ENCODE measurements around the gene OR4N2. TPM values are rescaled to one million over a fixed set of nuclear protein-coding genes. Genes with fewer than 3 reads are reported as not detected.
"Not testable (repeated sequence)": the region's sequence is repeated elsewhere in the genome, so short reads cannot be mapped to it uniquely, and the experiment has no call there.

OR4N2 gene, protein sequence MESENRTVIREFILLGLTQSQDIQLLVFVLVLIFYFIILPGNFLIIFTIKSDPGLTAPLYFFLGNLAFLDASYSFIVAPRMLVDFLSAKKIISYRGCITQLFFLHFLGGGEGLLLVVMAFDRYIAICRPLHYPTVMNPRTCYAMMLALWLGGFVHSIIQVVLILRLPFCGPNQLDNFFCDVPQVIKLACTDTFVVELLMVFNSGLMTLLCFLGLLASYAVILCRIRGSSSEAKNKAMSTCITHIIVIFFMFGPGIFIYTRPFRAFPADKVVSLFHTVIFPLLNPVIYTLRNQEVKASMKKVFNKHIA
- total RNA-seq (not detected), polyA plus RNA-seq (ENCODE audit: insufficient read depth in 1 of 8, insufficient read length in 8 of 8, low replicate concordance in 1 of 8) (not detected)
- long read RNA-seq, donor 1 = 0 reads
- long read RNA-seq, donor 2 = 0 reads
- long read RNA-seq, donor 3 = 0 reads
- long read RNA-seq, donor 4 = 0 reads
- long read RNA-seq, donor 5 = 0 reads
- long read RNA-seq, donor 6 = 0 reads
- long read RNA-seq, donor 7 = 0 reads
- long read RNA-seq, donor 8, partial matches to known transcripts = 0 of 1 reads
- long read RNA-seq, donor 8, other reads (novel, unspliced or antisense) = 0 of 1 reads
- long read RNA-seq, donor 9 = 0 reads
- long read RNA-seq, donor 10 = 0 reads
- long read RNA-seq, donor 11 = 0 reads

DNA sequence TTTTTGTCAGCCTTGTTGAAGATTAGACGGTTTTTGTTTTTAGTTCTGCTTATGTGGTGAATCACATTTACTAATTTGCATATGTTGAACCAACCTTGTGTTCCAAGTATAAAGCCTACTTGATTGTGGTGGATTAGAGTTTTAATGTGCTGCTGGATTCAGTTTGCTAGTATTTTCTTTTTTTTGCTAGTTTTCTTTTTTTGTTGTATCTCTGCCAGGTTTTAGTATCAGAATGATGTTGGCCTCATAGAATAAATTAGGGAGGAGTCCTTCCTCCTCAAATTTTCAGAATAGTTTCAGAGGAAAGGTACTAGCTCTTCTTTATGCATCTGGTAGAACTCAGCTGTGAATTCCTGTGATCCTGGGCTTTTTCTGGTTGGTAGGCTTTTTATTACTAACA is at the start of gene OR4N2:
TSS of gene OR4N2 (plus strand) at position 301 of the 400 bp plus-strand sequence. CDS start 23,679 bp downstream, outside the sequence.
- H3K36me3 ChIP-seq (ENCODE audit: control insufficient read depth, insufficient read depth, low read length); H3K27ac ChIP-seq (ENCODE audit: low read length); H3K27me3 ChIP-seq (ENCODE audit: control insufficient read depth, insufficient read depth, low read length); H3K4me1 ChIP-seq (ENCODE audit: control insufficient read depth, insufficient read depth, low read length); H3K4me3 ChIP-seq (ENCODE audit: low read length); DNase-seq: not testable (repeated sequence)
- peaks cover 19% of the 10 kb centered on the region for H3K9me3 ChIP-seq (replicated peaks; ENCODE audit: control insufficient read depth, low read depth, low read length)
- WGBS (ENCODE audit: insufficient coverage) = no CpG with 5 or more reads among the region's 1 CpG

DNA sequence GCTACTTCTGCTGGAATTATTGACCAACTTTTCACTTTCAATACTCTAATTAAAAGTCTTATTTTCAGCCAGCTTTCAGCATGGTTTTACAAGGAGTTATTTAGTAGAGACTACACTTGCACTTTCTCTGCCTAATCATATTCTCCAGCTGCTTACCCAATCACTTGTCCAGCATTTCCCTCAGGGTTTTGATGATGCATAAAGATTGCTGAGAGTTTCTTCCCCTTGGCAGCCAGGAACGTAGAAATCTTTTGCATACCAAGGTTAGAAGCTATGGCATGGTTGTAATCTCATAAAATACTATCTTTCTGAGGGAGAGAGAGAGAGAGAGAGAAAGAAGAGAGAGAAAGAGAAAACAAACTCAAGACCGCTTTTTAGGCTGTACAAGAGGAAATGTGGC is 49.4 kb upstream of the OR4N2 start:
- no peaks in the 10 kb centered on the region for H3K4me1 ChIP-seq (ENCODE audit: control insufficient read depth, insufficient read depth, low read length)
- H3K9me3 ChIP-seq (replicated peaks; ENCODE audit: control insufficient read depth, low read depth, low read length) = peaks cover 7% of the 10 kb centered on the region
- H3K27ac ChIP-seq (ENCODE audit: low read length) = no peak overlapping the region
- DNase-seq = no peak
- no peaks in the 10 kb centered on the region for H3K36me3 ChIP-seq (ENCODE audit: control insufficient read depth, insufficient read depth, low read length)
- WGBS (ENCODE audit: insufficient coverage) = no CpG with 5 or more reads among the region's 2 CpGs
- H3K4me3 ChIP-seq (ENCODE audit: low read length) = no peak overlapping the region
- no peaks in the 10 kb centered on the region for H3K27me3 ChIP-seq (ENCODE audit: control insufficient read depth, insufficient read depth, low read length)

DNA sequence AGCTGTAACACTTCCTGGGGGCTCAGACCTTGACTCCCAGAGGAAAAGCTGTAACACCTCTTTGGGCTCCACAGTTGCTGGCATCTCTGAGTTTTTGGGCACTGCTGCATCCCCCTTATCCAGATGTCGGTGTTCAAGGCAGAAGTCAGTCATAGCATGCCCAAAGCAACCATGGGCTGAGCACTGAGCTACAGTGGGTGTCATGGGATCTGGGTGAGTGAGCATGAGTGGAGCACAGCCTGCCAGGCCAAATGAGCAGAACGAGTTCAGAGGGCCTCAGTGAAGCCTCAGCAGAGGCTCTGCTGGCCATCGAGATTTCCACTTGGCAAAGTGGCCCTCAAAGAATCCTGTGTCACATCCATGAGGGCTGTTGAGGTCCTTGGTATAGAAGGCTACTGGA is 32.1 kb upstream of the OR4N2 start:
- H3K27ac ChIP-seq (ENCODE audit: low read length); H3K4me3 ChIP-seq (ENCODE audit: low read length); H3K27me3 ChIP-seq (ENCODE audit: control insufficient read depth, insufficient read depth, low read length); DNase-seq; H3K4me1 ChIP-seq (ENCODE audit: control insufficient read depth, insufficient read depth, low read length); H3K36me3 ChIP-seq (ENCODE audit: control insufficient read depth, insufficient read depth, low read length): not testable (repeated sequence)
- WGBS (ENCODE audit: insufficient coverage) = 100% methylated on average over 1 of the region's 3 CpGs
- H3K9me3 ChIP-seq (replicated peaks; ENCODE audit: control insufficient read depth, low read depth, low read length) = peaks cover 14% of the 10 kb centered on the region

DNA sequence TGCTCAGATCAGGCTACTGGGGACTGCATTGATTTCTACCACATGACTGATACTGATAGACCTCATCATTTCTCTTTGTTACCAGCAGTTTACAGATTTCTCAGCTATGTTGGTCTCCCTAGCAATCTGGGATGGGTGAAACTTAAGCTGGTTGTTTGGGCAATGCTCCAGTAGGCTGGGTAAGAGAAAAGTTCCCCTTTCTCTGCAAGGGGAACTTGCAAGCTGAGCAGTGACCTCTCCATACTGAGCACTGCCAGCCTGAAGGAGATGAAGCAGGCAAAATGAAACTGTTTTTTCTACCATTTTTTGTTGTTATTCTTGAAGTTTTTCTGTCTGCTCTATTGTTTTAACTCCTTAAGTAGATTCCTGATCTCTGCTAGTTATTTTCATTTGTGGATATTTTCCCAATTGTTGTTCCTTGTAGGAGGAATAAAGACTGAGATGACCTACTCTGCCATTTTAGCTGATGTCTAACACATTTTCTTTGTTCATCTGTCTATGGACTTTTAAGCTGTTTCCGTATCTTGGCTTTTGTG is 31.6 kb upstream of the OR4N2 start:
- Histone ChIP-seq H3K9me3 (replicated peaks; ENCODE audit: control insufficient read depth, low read depth, low read length) (peaks cover 14% of the 10 kb centered on the region), H3K4me1 (ENCODE audit: control insufficient read depth, insufficient read depth, low read length) (no peaks in the 10 kb centered on the region), H3K4me3 (ENCODE audit: low read length) (no peak overlapping the region), H3K27me3 (ENCODE audit: control insufficient read depth, insufficient read depth, low read length) (no peaks in the 10 kb centered on the region), H3K27ac (ENCODE audit: low read length) (no peak overlapping the region), H3K36me3 (ENCODE audit: control insufficient read depth, insufficient read depth, low read length) (no peaks in the 10 kb centered on the region)
- WGBS (ENCODE audit: insufficient coverage) = no CpG with 5 or more reads among the region's 1 CpG
- no peak for DNase-seq

DNA sequence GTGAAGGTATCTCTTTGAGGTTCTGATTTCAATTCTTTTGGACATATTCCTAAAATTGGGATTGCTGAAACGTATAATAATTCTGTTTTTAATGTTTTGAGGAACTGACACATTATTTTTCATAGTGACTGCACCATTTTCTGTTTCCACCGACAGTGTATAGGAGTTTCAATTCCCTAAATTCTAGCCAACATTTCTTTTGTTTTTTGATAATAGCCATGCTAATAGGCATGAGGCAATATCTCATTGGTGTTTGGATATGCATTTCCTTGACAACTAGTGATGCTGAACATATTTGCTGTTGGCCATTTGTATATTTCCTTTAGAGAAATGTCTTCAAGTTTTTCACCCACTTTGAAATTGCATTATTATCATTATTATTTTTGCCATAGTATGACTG is 31.1 kb upstream of the OR4N2 start:
- H3K4me3 ChIP-seq (ENCODE audit: low read length); H3K27ac ChIP-seq (ENCODE audit: low read length); DNase-seq; H3K4me1 ChIP-seq (ENCODE audit: control insufficient read depth, insufficient read depth, low read length); H3K36me3 ChIP-seq (ENCODE audit: control insufficient read depth, insufficient read depth, low read length); H3K27me3 ChIP-seq (ENCODE audit: control insufficient read depth, insufficient read depth, low read length): not testable (repeated sequence)
- WGBS (ENCODE audit: insufficient coverage) = no CpG with 5 or more reads among the region's 2 CpGs
- peaks cover 14% of the 10 kb centered on the region for H3K9me3 ChIP-seq (replicated peaks; ENCODE audit: control insufficient read depth, low read depth, low read length)

DNA sequence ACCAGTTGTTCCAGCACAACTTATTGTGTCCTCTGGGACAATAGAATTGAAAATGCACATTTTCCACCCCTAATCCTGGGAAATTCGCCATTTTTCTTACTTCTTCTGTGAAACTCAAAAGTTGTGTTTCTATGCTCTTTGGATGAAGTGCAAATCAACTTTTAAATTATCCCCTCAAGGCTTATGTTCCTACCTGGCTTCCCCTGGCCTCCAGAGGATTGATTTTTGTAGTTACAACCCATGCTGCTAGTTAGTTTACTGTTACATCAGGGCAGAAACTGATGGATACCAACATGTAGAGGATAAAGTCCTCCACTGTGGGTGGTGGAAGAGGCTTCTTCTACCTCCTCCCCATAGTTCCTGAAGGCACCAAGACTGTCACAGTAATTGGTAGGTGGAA is 30.4 kb upstream of the OR4N2 start, which contains the start of gene OR4M1:
TSS of gene OR4M1 (plus strand) at position 301 of the 400 bp plus-strand sequence. CDS start 6,819 bp downstream, outside the sequence.
- WGBS (ENCODE audit: insufficient coverage) = no CpG with 5 or more reads among the region's 1 CpG
- not testable (repeated sequence) for H3K4me3 ChIP-seq (ENCODE audit: low read length); H3K27me3 ChIP-seq (ENCODE audit: control insufficient read depth, insufficient read depth, low read length); H3K36me3 ChIP-seq (ENCODE audit: control insufficient read depth, insufficient read depth, low read length); H3K4me1 ChIP-seq (ENCODE audit: control insufficient read depth, insufficient read depth, low read length); DNase-seq; H3K27ac ChIP-seq (ENCODE audit: low read length)
- H3K9me3 ChIP-seq (replicated peaks; ENCODE audit: control insufficient read depth, low read depth, low read length) = peaks cover 14% of the 10 kb centered on the region

DNA sequence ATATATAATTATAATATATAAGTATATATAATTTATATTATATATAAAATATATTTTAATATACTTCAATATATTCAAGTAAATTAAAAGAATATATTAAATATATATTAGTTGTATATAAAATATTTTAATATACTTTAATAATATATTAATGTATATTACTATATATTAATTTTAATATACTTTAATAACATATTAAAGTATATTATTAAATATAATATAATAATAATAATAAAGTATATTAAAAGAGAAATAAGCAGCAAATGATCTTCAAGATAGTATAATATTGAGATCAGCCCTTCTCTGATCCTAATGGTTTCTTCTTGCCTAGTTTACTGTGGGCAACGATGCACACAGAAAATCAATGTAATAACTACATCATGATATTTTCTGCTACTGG is 28.0 kb upstream of the OR4N2 start:
- Histone ChIP-seq H3K27me3 (ENCODE audit: control insufficient read depth, insufficient read depth, low read length) (no peaks in the 10 kb centered on the region), H3K27ac (ENCODE audit: low read length) (no peak overlapping the region), H3K4me1 (ENCODE audit: control insufficient read depth, insufficient read depth, low read length) (no peaks in the 10 kb centered on the region), H3K4me3 (ENCODE audit: low read length) (no peak overlapping the region), H3K36me3 (ENCODE audit: control insufficient read depth, insufficient read depth, low read length) (no peaks in the 10 kb centered on the region), H3K9me3 (replicated peaks; ENCODE audit: control insufficient read depth, low read depth, low read length) (peaks cover 14% of the 10 kb centered on the region)
- no peak for DNase-seq
- WGBS (ENCODE audit: insufficient coverage) = no CpG with 5 or more reads among the region's 1 CpG

DNA sequence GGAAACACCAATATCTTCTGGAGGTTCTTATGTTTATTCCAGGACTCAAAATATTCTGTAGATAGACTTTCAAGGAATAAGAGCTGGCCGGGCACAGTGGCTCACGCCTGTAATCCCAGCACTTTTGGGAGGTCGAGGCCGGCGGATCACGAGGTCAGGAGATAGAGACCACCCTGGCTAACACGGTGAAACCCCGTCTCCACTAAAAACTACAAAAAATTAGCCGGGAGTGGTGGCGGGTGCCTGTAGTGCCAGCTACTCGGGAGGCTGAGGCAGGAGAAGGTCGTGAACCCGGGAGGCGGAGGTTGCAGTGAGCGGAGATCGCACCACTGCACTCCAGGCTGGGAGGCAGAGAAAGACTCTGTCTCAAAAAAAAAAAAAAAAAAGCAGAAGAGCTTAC is 17.7 kb upstream of the OR4N2 start:
- not testable (repeated sequence) for H3K27ac ChIP-seq (ENCODE audit: low read length); H3K36me3 ChIP-seq (ENCODE audit: control insufficient read depth, insufficient read depth, low read length); DNase-seq; H3K27me3 ChIP-seq (ENCODE audit: control insufficient read depth, insufficient read depth, low read length); H3K4me3 ChIP-seq (ENCODE audit: low read length); H3K4me1 ChIP-seq (ENCODE audit: control insufficient read depth, insufficient read depth, low read length)
- peaks cover 15% of the 10 kb centered on the region for H3K9me3 ChIP-seq (replicated peaks; ENCODE audit: control insufficient read depth, low read depth, low read length)
- WGBS (ENCODE audit: insufficient coverage) = 78% methylated on average over 12 of the region's 16 CpGs

DNA sequence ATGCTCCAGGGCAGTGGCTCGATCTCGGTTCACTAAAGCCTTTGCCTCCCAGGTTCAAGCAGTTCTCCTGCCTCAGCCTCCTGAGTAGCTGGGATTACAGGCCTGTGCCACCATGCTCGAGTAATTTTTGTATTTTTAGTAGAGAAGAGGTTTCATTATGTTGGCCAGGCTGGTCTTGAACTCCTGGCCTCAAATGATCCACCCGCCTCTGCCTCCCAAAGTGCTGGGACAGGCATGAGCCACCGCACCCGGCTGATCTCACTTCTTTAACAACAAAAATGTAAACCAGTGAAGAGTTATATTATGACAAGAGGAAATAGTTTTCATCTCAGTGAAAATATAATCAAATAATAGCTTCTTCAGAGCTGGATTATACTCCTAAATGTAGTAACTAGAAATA is 16.3 kb upstream of the OR4N2 start:
- peaks cover 11% of the 10 kb centered on the region for H3K9me3 ChIP-seq (replicated peaks; ENCODE audit: control insufficient read depth, low read depth, low read length)
- not testable (repeated sequence) for H3K36me3 ChIP-seq (ENCODE audit: control insufficient read depth, insufficient read depth, low read length); H3K4me3 ChIP-seq (ENCODE audit: low read length); DNase-seq; H3K27ac ChIP-seq (ENCODE audit: low read length); H3K4me1 ChIP-seq (ENCODE audit: control insufficient read depth, insufficient read depth, low read length); H3K27me3 ChIP-seq (ENCODE audit: control insufficient read depth, insufficient read depth, low read length)
- WGBS (ENCODE audit: insufficient coverage) = no CpG with 5 or more reads among the region's 6 CpGs

DNA sequence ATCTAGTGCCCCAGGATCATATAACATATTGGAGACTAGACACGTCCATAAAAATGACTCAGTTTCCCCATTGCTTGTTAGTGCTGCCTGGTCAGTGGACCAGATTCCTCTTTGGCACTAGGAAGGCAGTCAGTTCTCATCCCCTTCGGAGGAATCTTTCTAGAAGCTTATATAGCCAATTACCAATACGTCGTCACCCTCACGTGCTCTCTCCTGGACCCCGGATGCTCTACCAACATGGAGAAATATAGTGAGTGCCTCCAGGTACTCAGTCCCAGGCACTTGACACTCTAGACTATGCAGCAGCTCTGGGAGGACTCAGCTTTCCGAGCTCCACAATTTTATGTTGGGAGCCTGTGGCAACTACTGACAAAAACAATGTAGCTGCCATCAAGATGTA is 15.4 kb upstream of the OR4N2 start:
- not testable (repeated sequence) for H3K36me3 ChIP-seq (ENCODE audit: control insufficient read depth, insufficient read depth, low read length); H3K4me3 ChIP-seq (ENCODE audit: low read length); H3K27me3 ChIP-seq (ENCODE audit: control insufficient read depth, insufficient read depth, low read length); H3K27ac ChIP-seq (ENCODE audit: low read length); DNase-seq; H3K4me1 ChIP-seq (ENCODE audit: control insufficient read depth, insufficient read depth, low read length)
- H3K9me3 ChIP-seq (replicated peaks; ENCODE audit: control insufficient read depth, low read depth, low read length) = peaks cover 11% of the 10 kb centered on the region
- 56% methylated on average over 7 of the region's 7 CpGs for WGBS (ENCODE audit: insufficient coverage)

All from muscle of leg (tissue), 16 donors.